OCI-LY1 (cell line): ENCODE measurements around the gene SMCO2.

Experiments
- H2AFZ ChIP-seq: fragments of 200-600 bp; sonication (generic), shearing (Covaris generic); 2 replicates; pipeline ENCODE4 v1.6.0; 2014; ENCODE audit warnings: antibody characterized with exemption, mild to moderate bottlenecking, low read length
- H3F3A ChIP-seq: fragments of 200-600 bp; sonication (generic), shearing (Covaris generic); 2 replicates; pipeline ENCODE4 v1.6.0; 2014; ENCODE audit warnings: mild to moderate bottlenecking, antibody characterized with exemption, low read length, moderate library complexity; ENCODE audit not compliant: insufficient read depth
- H3K27ac ChIP-seq: fragments of 200-600 bp; sonication (generic); 2 replicates; pipeline ENCODE4 v1.5.1; 2014; ENCODE audit warnings: low read length, mixed run types, mild to moderate bottlenecking, low read depth; ENCODE audit not compliant: poor library complexity, severe bottlenecking
- H3K27me3 ChIP-seq: fragments of 200-600 bp; sonication (generic); 2 replicates; pipeline ENCODE4 v1.6.0; 2014; ENCODE audit warnings: antibody characterized with exemption, mild to moderate bottlenecking, low read length, moderate library complexity; ENCODE audit not compliant: insufficient read depth
- H3K36me3 ChIP-seq: fragments of 200-600 bp; sonication (generic); 2 replicates; pipeline ENCODE4 v1.6.1; 2014; ENCODE audit warnings: mild to moderate bottlenecking, antibody characterized with exemption, low read length, moderate library complexity, mixed read lengths; ENCODE audit not compliant: insufficient read depth
- H3K4me1 ChIP-seq: fragments of 200-600 bp; sonication (generic); 2 replicates; pipeline ENCODE4 v1.5.1; 2014; ENCODE audit warnings: mild to moderate bottlenecking, low read length, moderate library complexity; ENCODE audit not compliant: insufficient read depth, severe bottlenecking
- H3K4me2 ChIP-seq: fragments of 200-600 bp; sonication (generic), shearing (Covaris generic); 2 replicates; pipeline ENCODE4 v1.6.1; 2014; ENCODE audit warnings: low read length
- H3K4me3 ChIP-seq: fragments of 200-600 bp; sonication (generic); 2 replicates; pipeline ENCODE4 v1.5.1; 2014; ENCODE audit warnings: low read length, low read depth, mild to moderate bottlenecking, mixed read lengths; ENCODE audit not compliant: poor library complexity, severe bottlenecking
- H3K79me2 ChIP-seq: fragments of 200-600 bp; shearing (Covaris generic); 2 replicates; pipeline ENCODE4 v1.6.1; 2016; ENCODE audit warnings: mixed run types, low read length, mixed read lengths; ENCODE audit not compliant: insufficient read depth
- H3K9ac ChIP-seq: fragments of 200-600 bp; sonication (generic), shearing (Covaris generic); 2 replicates; pipeline ENCODE4 v1.6.1; 2014; ENCODE audit warnings: mild to moderate bottlenecking, low read length, mixed read lengths
- H3K9me2 ChIP-seq: fragments of 200-600 bp; sonication (generic), shearing (Covaris generic); 2 replicates; pipeline ENCODE4 v1.6.1; 2014; ENCODE audit warnings: low read depth, mild to moderate bottlenecking, low read length, mixed read lengths
- H3K9me3 ChIP-seq: fragments of 200-600 bp; shearing (Covaris generic); 2 replicates; pipeline ENCODE4 v1.6.1; 2014; ENCODE audit warnings: low read length, mixed read lengths
- H4K20me1 ChIP-seq: fragments of 200-600 bp; sonication (generic), shearing (Covaris generic); 2 replicates; pipeline ENCODE4 v1.6.0; 2016; ENCODE audit warnings: mild to moderate bottlenecking, low read length; ENCODE audit not compliant: insufficient read depth
- EZH2 ChIP-seq: fragments of 200-600 bp; sonication (generic), shearing (Covaris generic); IDR thresholded peaks from 2 replicates; pipeline ENCODE4 v1.8.0; 2017; ENCODE audit warnings: borderline replicate concordance, mixed run types, mild to moderate bottlenecking, antibody characterized with exemption, low read length, moderate library complexity, mixed read lengths
- TF ChIP-seq, protein P1 (sequence below): fragments of 200-600 bp; sonication (generic), shearing (Covaris generic); IDR thresholded peaks from 2 replicates; pipeline ENCODE4 v1.5.1; 2017; ENCODE audit warnings: mild to moderate bottlenecking, antibody characterized with exemption, low read length, moderate library complexity, mixed read lengths

SMCO2 gene

DNA sequence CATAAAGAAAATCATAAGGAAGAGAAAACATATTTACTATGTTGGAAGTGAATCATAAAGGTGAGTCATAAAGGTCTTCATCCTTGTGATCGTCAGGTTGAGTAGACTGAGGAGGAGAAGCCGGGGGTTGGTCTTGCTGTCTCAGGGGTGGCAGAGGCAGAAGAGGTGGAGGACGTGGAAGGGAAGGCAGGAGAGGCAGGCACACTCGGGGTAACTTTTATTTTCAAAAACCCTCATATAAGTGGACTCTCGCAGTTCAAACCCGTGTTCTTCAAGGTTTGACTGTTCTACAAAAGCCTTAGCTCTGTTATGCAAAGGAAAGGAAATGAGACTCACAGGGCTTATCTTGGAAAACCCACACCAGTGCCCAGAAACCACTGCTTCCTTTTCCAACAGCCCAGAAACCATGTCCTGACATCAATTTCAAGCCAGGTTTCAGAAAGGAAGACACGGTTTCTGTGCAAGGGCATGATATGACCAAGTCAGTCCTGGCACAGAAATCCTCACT lies 14.0 kb downstream of the SMCO2 start:
- Histone ChIP-seq H3K36me3 (no peaks in the 10 kb centered on the region), H3K4me2 (no peak overlapping the region), H3K9me3 (no peaks in the 10 kb centered on the region), H3K9ac (no peak overlapping the region), H3K9me2 (no peaks in the 10 kb centered on the region), H3K4me1 (no peaks in the 10 kb centered on the region), H3K79me2 (no peaks in the 10 kb centered on the region), H4K20me1 (no peaks in the 10 kb centered on the region), H3F3A (no peaks in the 10 kb centered on the region), H3K27ac (no peak overlapping the region), H2AFZ (no peak overlapping the region), H3K4me3 (no peak overlapping the region), H3K27me3 (no peaks in the 10 kb centered on the region)
- TF ChIP-seq, protein P1, sequence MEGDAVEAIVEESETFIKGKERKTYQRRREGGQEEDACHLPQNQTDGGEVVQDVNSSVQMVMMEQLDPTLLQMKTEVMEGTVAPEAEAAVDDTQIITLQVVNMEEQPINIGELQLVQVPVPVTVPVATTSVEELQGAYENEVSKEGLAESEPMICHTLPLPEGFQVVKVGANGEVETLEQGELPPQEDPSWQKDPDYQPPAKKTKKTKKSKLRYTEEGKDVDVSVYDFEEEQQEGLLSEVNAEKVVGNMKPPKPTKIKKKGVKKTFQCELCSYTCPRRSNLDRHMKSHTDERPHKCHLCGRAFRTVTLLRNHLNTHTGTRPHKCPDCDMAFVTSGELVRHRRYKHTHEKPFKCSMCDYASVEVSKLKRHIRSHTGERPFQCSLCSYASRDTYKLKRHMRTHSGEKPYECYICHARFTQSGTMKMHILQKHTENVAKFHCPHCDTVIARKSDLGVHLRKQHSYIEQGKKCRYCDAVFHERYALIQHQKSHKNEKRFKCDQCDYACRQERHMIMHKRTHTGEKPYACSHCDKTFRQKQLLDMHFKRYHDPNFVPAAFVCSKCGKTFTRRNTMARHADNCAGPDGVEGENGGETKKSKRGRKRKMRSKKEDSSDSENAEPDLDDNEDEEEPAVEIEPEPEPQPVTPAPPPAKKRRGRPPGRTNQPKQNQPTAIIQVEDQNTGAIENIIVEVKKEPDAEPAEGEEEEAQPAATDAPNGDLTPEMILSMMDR: no peak
- TF ChIP-seq EZH2: no peak

DNA sequence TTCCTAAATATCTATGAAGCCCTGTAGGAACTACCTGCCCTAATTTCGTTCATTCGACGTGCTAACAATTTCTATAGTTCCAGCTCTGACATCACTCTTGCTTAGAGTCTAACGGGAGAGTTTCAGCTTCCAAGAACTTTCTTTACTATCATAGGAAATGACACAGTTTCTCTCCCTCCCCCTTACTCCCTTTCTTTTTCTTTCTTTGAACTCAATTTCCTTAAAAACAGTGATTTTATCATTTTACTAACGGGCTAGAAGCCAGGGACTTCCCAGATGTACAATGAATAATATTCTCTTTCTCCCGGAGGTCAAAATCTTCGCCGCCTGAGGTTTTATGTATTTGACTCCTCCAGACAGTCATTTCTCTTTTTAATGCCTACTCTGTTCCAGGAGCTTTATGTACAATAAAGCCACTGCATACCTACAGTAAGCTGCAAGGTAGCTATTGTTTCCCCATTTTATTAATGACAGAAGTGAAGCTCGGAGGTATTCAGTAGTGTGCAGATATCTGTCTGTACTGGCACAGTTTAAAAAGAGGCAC lies 15.7 kb downstream of the SMCO2 start:
- Histone ChIP-seq H3K79me2 (no peaks in the 10 kb centered on the region), H2AFZ (no peak overlapping the region), H4K20me1 (no peaks in the 10 kb centered on the region), H3K9me2 (no peaks in the 10 kb centered on the region), H3K4me1 (no peaks in the 10 kb centered on the region), H3K4me3 (no peak overlapping the region), H3K4me2 (no peak overlapping the region), H3K9ac (no peak overlapping the region), H3F3A (no peaks in the 10 kb centered on the region), H3K9me3 (no peaks in the 10 kb centered on the region), H3K27ac (no peak overlapping the region), H3K36me3 (no peaks in the 10 kb centered on the region), H3K27me3 (no peaks in the 10 kb centered on the region)
- no peak for TF ChIP-seq EZH2
- TF ChIP-seq, protein P1: no peak

DNA sequence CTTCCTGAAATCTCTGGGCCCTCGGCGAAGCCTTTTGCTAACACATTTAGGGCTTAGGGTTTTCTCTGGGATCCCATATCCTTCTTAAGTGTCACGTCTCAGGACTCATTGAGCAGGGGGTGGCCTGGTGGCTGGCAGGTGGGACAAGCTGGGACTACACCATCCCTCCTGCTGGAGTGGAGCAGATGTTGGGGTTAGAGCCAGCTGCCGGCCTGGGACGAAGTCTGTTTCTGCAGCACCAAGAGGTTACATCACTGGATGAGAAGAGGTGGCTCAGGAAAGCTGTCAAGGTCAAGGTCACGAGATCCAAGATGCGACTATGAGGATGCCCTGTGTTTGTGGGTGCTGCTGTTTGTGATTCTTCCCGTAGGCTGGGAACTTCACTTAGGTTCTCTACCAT lies 16.3 kb downstream of the SMCO2 start:
- Histone ChIP-seq H3K4me1 (no peaks in the 10 kb centered on the region), H2AFZ (no peak overlapping the region), H3K9me2 (no peaks in the 10 kb centered on the region), H4K20me1 (no peaks in the 10 kb centered on the region), H3K9me3 (no peaks in the 10 kb centered on the region), H3K4me3 (no peak overlapping the region), H3K79me2 (no peaks in the 10 kb centered on the region), H3K36me3 (no peaks in the 10 kb centered on the region), H3K27me3 (no peaks in the 10 kb centered on the region), H3K4me2 (no peak overlapping the region), H3K9ac (no peak overlapping the region), H3F3A (no peaks in the 10 kb centered on the region), H3K27ac (no peak overlapping the region)
- TF ChIP-seq EZH2: no peak
- TF ChIP-seq, protein P1: no peak
